CD4-positive, alpha-beta T cell (primary cell): Measurements from ENCODE around the gene LCOR. TPM values are rescaled to one million over a fixed set of nuclear protein-coding genes. Genes with fewer than 3 reads are reported as not detected.

Source experiments
- ATAC-seq: fragments of 200-7000 bp; cut with Tn5 transposase; one replicate; pipeline ENCODE4 v1.10.0; 2022; ENCODE audit warnings: mild to moderate bottlenecking; ENCODE audit not compliant: poor library complexity
- CTCF ChIA-PET: fragments of 350-600 bp; sonication (Branson Sonifier 250); formaldehyde crosslinking; loops from one replicate; lab custom pipeline; 2021; ENCODE audit warnings: antibody characterized with exemption, inconsistent platforms; lab: Charles Lee
- POLR2A ChIA-PET: fragments of 350-600 bp; sonication (Branson Sonifier 250); formaldehyde crosslinking; loops from one replicate; lab custom pipeline; 2021; ENCODE audit warnings: antibody characterized with exemption, inconsistent platforms; lab: Charles Lee
- DNase-seq, 14 experiments: peaks; one replicate each; pipeline ENCODE4 v3.0.0-alpha.2; 2013 to 2020; ENCODE audit warnings: mixed read lengths in 2 of 14
- H3K27ac ChIP-seq, 2 donors: one replicate each; pipeline versions ENCODE4 v1.5.1 to v1.7.0; 2013; ENCODE audit warnings: low read length in 2 of 2, low read depth in 1 of 2, mild to moderate bottlenecking in 1 of 2
- H3K27me3 ChIP-seq, 2 experiments: 1 replicate in 1 of 2; 2 replicates in 1 of 2; pipeline versions ENCODE4 v1.6.1 to v1.7.0; 2013; ENCODE audit warnings: low read length in 2 of 2, control low read depth in 1 of 2, mild to moderate bottlenecking in 1 of 2, moderate library complexity in 1 of 2; ENCODE audit not compliant: insufficient read depth in 2 of 2, control insufficient read depth in 1 of 2
- H3K36me3 ChIP-seq: one replicate; pipeline ENCODE4 v1.6.1; 2013; ENCODE audit warnings: low read length, control low read depth; ENCODE audit not compliant: insufficient read depth
- H3K4me1 ChIP-seq: one replicate; pipeline ENCODE4 v1.6.1; 2013; ENCODE audit warnings: low read length, control low read depth; ENCODE audit not compliant: insufficient read depth
- H3K4me3 ChIP-seq: one replicate; pipeline ENCODE4 v1.5.1; 2013; ENCODE audit warnings: mild to moderate bottlenecking, low read length, moderate library complexity
- H3K9me3 ChIP-seq, 2 experiments: 1 replicate in 1 of 2; 2 replicates in 1 of 2; pipeline versions ENCODE4 v1.6.1 to v1.7.0; 2013; ENCODE audit warnings: low read length in 2 of 2, mild to moderate bottlenecking in 2 of 2, control low read depth in 1 of 2, moderate library complexity in 1 of 2; ENCODE audit not compliant: control insufficient read depth in 1 of 2, insufficient read depth in 1 of 2
- H3K27ac Mint-ChIP-seq: one replicate; pipeline ENCODE4 v1.8.0; 2020; ENCODE audit warnings: mixed read lengths
- H3K27me3 Mint-ChIP-seq: one replicate; pipeline ENCODE4 v1.8.0; 2021; ENCODE audit warnings: mixed read lengths
- H3K36me3 Mint-ChIP-seq: one replicate; pipeline ENCODE4 v1.8.0; 2021; ENCODE audit warnings: low read depth, mixed read lengths
- H3K4me1 Mint-ChIP-seq: one replicate; pipeline ENCODE4 v1.8.0; 2021; ENCODE audit warnings: low read depth, mixed read lengths
- H3K4me3 Mint-ChIP-seq: one replicate; pipeline ENCODE4 v1.8.0; 2020; ENCODE audit warnings: mild to moderate bottlenecking, mixed read lengths
- H3K9me3 Mint-ChIP-seq: one replicate; pipeline ENCODE4 v1.8.0; 2020; ENCODE audit warnings: mixed read lengths
- CTCF ChIP-seq: fragments of 200-600 bp; IDR thresholded peaks from one replicate; pipeline ENCODE4 v1.8.0; 2022; ENCODE audit warnings: antibody characterized with exemption, mild to moderate bottlenecking
- intact Hi-C, 2 experiments: fragments of 100-400 bp; cut with DNase I in 1 of 2; cut with micrococcal nuclease in 1 of 2; formaldehyde crosslinking; loops; one replicate each; pipeline versions ENCODE4 v1.15.1 to v1.9.0; 2023 to 2025; cut with DNase I, micrococcal nuclease
- total RNA-seq, 174 experiments: library from RNA in 2 of 174; stranded (reverse) in 2 of 174; gene quantifications; one replicate each; pipeline ENCODE4 v1.2.3 and lab custom pipeline; 2021 to 2026

Gene LCOR
- total RNA-seq, 2 experiments from 2014 or later = 46.0 to 56.0 TPM

DNA sequence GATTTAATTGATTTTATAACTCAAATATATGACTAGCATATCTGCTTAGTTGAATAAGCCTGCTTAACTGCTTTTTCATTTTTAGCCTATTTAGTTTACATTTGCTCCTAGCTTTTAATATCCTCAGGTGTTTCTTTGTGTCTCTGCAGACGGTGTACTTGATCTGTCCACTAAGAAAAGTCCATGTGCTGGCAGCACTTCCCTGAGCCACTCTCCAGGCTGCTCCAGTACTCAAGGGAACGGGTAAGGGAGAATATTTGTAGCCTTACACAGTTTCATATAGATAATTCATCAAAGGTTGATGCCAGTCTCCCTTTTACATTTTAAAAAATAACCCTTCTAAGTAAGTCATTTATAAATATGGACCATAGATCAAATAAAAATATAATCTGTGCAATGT lies 119.9 kb downstream of the LCOR start:
- Histone ChIP-seq H3K4me1 (peaks cover 4% of the 10 kb centered on the region), H3K4me3 (no peak overlapping the region), H3K27me3 (no peaks in the 10 kb centered on the region), H3K27ac (no peak overlapping the region), H3K36me3 (peaks cover 40% of the 10 kb centered on the region), H3K9me3 (no peaks in the 10 kb centered on the region)
- ChIA-PET POLR2A (no interaction called here), CTCF (no interaction called here)
- DNase-seq = no peak
- intact Hi-C loops = no loop called here
- peaks cover 25% of the 10 kb centered on the region for H3K4me1 Mint-ChIP-seq
- TF ChIP-seq CTCF = no peak
- no peak overlapping the region for H3K4me3 Mint-ChIP-seq
- no peak overlapping the region for H3K27ac Mint-ChIP-seq
- ATAC-seq = no peak
- H3K36me3 Mint-ChIP-seq = peaks cover 75% of the 10 kb centered on the region
- H3K27me3 Mint-ChIP-seq = no peaks in the 10 kb centered on the region
- H3K9me3 Mint-ChIP-seq = no peaks in the 10 kb centered on the region

DNA sequence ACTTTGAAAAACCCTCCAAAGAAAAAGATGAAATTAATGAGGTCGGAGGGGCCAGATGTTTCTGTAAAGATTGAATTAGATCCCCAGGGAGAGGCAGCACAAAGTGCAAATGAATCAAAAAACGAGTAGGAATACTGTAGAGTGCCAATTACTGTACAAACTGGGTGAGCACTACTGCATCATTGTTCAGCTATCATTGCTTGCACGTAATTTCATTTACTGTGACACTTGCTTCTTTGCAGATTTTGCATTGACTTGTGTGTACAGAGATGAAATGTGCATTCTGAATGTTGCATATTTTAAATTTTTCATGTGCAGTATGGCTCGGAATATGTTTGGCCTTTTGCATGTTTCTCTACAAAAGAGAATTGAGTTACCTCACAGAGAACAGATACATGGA lies 123.7 kb downstream of the LCOR start:
- Histone ChIP-seq H3K4me1 (no peaks in the 10 kb centered on the region), H3K27ac (no peak overlapping the region), H3K27me3 (no peaks in the 10 kb centered on the region), H3K9me3 (no peaks in the 10 kb centered on the region), H3K36me3 (peaks cover 50% of the 10 kb centered on the region), H3K4me3 (no peak overlapping the region)
- DNase-seq (no peak), ATAC-seq (no peak)
- CTCF ChIA-PET = no interaction called here
- Mint-ChIP-seq H3K9me3 (no peaks in the 10 kb centered on the region), H3K4me1 (no peaks in the 10 kb centered on the region), H3K27ac (no peak overlapping the region), H3K36me3 (peaks cover 76% of the 10 kb centered on the region), H3K27me3 (no peaks in the 10 kb centered on the region), H3K4me3 (no peak overlapping the region)
- TF ChIP-seq CTCF = no peak
- intact Hi-C loops = no loop called here
- POLR2A ChIA-PET = interaction anchor here (1.2 kb wide), 1 partner anchor 10 kb away, joined by 4 read pairs; no protein-coding TSS in a partner anchor

DNA sequence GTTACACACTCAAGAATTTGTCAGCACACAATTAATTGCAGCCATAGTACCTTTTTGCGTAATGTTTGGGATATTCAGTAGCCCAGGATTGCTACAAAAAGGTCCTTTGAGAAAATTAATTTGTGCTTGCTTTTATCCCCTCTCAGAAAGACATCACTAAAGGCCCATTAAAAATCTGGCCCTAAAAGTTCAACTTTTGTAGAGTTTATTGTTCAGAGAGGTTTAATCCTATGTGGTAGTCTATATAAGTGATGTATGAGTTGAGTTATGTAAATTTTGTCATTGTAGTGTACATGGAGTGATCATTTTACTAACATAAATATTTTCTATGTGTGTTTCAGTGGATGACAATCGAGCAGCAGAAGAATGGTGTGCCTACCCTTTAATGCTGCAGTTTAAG lies 126.0 kb downstream of the LCOR start:
- H3K4me1 ChIP-seq = no peaks in the 10 kb centered on the region
- DNase-seq (no peak), ATAC-seq (no peak)
- H3K36me3 ChIP-seq = peaks cover 39% of the 10 kb centered on the region
- no peaks in the 10 kb centered on the region for H3K27me3 ChIP-seq
- TF ChIP-seq CTCF = no peak
- H3K27ac Mint-ChIP-seq = no peak overlapping the region
- H3K36me3 Mint-ChIP-seq = peaks cover 67% of the 10 kb centered on the region
- ChIA-PET CTCF (no interaction called here), POLR2A (no interaction called here)
- H3K9me3 Mint-ChIP-seq = no peaks in the 10 kb centered on the region
- intact Hi-C loops = no loop called here
- H3K4me3 Mint-ChIP-seq = no peak overlapping the region
- no peak overlapping the region for H3K4me3 ChIP-seq
- H3K27ac ChIP-seq = no peak overlapping the region
- H3K9me3 ChIP-seq = no peaks in the 10 kb centered on the region
- no peaks in the 10 kb centered on the region for H3K4me1 Mint-ChIP-seq
- no peaks in the 10 kb centered on the region for H3K27me3 Mint-ChIP-seq
